Stimulated activated CD4-positive, alpha-beta T cell treated with anti-CD3 and anti-CD28 coated beads, Interleukin-4, amount 100 ng/mL, for 4 hours (primary cell): Measurements from ENCODE around the gene ACSS2.

Experiments
- DNase-seq, 2 experiments: peaks; one replicate each; pipeline ENCODE4 v3.0.0-alpha.2; 2020

Gene ACSS2

DNA sequence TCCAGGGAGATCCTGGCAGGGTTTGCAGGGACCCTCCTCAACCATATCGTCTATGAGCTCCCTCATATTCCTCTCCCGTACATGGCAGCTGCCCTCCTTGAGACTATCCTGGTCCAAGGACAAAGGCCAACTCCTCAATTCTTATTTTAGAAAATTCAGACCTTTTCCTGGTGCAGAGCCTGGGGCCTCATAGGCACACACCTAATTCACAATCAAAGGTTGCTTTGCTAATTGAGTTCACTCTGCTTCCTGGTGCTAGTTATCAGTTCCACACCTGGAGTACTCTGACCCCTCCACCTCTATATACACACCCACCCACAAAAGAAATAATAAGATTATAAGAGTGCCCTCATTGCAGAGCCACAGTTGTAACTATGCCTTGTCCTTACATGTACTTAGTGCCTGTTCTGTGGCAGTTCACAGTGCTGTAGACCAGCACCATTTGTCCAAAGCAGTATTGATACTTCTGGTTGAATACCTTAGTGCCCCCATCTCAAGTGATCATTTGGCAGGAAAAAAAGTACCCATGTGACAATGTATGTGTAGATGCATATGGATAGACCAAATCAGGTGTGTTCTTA lies 40.5 kb downstream of the ACSS2 start:
- no peak for DNase-seq

DNA sequence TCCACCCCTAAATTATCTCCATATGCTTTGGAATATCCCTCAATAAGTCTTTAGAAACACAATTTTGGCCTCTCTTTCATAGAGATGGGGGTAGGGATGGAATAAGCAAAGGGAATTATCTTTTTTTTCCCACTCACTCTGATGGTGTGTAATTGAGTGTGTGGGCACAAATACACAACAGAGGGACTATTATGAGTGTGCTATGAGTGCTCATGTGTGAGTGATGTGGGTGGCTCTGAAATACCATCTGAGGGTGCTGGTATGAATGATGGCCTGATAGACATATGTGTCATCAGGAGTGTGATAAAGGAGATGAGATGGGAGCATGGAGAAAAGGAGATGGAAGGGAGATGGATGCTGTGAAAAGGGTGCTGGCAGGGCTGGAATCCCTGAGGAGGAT lies 43.6 kb downstream of the ACSS2 start:
- DNase-seq, result no peak

DNA sequence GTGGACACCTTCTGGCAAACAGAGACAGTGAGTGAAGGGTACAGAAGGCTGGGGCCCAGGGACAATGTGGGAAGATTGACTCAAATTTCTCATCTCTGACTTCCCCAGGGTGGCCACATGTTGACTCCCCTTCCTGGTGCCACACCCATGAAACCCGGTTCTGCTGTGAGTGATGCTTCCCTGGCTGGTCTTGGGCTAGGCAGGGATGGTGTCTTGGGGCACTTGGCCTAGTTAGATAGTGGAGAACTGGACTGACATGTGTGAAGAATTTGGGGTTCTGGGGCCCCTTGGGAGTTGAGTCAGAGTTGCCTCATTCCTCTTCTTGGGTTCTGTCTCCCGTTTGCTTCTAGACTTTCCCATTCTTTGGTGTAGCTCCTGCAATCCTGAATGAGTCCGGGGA lies 45.0 kb downstream of the ACSS2 start:
- no peak for DNase-seq

DNA sequence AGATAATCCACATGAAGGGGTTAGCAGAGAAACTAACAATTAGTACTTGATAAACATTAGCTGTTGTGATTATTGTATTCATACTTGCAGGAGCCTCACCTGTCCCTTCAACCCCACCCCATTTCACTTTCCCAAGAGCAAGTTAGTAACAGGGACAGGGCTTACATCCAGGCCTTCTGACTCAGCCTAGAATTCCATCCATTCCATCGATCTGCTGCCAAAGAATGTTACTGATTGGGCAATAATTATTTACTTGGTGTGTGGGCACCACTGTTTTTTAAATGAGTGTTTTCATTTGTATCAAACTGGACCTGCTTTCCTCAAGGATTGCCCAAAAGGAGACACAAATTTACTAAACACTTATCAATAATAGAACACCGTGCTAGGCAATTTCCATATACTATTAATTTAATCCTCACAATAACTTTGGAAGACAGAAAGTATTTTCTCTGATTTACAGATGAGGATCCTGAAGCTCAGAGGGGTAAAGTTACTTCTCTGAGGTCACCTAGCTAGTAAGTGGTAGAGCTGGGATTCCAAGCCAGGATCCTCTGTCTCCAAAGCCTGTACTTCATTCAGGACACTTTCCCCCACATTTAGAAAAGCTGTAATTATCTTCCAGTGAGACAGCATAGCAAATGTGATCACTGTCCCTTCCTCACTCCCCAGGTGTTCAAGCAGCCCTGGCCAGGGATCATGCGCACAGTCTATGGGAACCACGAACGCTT lies 46.4 kb downstream of the ACSS2 start:
- no peak for DNase-seq

DNA sequence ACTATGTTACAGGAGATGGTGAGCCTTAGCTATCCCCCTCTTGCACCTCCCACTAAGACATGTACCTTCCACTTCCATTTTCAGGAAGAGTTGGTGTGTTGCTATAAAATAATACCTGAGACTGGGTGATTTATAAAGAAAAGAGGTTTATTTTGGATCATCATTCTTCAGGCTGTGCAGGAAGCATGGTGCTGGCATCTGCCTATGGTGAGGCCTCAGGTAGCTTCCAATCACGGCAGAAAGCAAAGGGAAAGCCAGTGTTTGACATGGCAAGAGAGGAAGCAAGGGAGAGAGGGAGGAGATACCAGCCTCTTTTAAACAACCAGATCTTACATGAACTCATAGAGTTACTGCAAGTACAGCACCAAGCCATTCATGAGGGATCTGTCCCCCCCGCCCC lies 47.0 kb downstream of the ACSS2 start:
- no peak for DNase-seq

DNA sequence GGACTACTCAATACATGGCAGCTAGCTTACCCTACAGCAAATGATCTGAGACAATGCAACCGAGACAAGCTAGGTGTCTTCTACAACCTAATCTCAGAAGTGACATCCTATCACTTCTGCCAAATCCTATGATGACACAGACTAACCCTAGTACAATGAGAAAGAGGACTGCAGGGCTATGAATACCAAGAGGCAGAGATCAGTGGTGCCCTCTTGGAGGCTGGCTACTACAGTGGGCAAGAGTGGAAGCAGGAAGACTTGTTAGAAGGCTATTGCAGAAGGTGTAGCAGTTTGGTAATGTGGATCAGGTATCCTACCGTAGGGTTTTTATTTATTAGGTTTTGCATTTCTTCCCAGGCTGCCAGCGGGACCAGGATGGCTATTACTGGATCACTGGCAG lies 48.9 kb downstream of the ACSS2 start:
- no peak for DNase-seq

DNA sequence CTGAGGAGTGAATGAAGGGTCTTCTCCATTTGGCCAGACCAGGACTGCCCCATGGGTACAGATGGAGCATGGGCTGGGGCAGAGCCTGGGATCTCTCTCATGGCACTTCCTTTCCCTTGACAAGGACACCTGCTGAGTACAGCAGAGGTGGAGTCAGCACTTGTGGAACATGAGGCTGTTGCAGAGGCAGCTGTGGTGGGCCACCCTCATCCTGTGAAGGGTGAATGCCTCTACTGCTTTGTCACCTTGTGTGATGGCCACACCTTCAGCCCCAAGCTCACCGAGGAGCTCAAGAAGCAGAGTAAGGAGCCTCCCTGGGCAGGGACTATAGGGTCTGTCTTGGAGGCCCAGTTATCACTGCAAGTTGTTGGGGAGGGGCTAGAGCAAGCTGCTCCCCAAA lies 49.6 kb downstream of the ACSS2 start:
- DNase-seq, result no peak

DNA sequence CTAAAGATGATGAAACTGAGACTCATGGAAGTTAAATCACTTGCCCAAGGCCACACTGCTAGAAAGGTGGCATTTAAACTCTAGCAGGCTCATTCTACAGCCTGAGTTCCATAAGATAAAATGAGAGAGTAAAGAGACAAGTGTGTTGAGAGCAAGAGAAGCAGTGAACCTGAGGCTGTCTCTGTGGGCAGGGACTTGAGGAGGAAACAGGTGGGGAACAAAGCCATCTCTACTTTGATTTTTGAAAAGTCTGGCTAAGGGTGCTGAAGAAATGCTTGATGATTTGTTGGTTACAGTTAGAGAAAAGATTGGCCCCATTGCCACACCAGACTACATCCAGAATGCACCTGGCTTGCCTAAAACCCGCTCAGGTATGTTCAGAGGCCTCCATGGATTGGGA lies 50.2 kb downstream of the ACSS2 start:
- DNase-seq, result no peak

DNA sequence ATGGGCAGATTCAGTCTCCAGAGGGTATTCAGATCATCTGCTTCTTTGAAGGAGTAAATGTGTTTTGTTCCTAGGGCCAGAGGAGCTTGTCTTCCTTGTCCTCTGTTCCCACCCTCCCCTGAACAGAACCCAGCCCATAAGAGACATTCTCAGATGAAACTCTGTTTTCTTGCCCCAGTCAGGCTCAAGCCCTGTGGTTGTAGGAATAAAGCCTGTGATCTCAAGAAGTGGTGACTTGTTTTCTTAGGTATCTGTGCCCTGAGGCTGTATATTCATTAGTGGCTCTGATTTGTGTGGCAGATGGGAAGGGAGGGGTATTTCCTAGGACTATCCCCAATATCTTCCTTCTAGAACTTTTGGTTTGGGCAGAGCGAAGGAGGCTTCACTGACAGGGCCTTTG lies 51.3 kb downstream of the ACSS2 start:
- DNase-seq, result no peak

DNA sequence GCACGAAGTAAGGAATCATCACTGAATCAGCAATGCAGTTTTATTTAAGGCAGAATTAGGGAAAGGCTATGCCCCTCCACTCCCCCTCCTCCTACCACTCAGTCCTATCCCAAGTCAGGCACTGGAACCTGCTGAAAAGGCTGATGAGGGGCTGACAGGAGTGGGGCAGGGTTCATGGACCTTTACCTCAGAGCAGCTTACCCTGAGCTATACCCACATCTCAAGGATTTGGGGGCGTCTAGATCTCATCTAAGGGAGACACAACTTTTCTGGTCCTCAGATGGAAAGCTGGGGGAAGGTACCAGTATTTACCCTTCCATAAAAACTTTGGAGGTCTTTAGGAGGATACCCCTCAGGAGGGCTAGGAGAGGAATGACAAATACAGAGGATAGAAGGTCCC lies 52.0 kb downstream of the ACSS2 start:
- no peak for DNase-seq

DNA sequence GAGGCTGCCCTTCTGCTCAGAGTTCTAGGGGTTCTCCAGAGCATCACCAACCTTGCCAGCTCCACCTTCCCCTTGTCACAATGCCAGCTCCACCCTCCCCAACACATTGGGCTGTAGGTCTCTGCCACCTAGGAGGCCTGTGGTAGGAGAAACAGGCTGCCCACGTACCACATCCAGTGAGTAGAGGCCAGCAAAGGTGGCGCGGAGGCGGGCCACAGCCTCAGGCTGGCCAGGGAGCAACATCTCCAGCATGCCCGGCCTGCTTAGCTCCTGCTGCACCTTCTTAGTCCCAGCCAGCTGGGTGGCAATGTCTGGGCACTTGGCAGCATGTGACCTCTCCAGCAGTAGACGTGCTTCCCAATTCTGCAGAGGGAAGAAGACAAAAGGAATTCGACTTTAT lies 55.4 kb downstream of the ACSS2 start:
- DNase-seq, result no peak

DNA sequence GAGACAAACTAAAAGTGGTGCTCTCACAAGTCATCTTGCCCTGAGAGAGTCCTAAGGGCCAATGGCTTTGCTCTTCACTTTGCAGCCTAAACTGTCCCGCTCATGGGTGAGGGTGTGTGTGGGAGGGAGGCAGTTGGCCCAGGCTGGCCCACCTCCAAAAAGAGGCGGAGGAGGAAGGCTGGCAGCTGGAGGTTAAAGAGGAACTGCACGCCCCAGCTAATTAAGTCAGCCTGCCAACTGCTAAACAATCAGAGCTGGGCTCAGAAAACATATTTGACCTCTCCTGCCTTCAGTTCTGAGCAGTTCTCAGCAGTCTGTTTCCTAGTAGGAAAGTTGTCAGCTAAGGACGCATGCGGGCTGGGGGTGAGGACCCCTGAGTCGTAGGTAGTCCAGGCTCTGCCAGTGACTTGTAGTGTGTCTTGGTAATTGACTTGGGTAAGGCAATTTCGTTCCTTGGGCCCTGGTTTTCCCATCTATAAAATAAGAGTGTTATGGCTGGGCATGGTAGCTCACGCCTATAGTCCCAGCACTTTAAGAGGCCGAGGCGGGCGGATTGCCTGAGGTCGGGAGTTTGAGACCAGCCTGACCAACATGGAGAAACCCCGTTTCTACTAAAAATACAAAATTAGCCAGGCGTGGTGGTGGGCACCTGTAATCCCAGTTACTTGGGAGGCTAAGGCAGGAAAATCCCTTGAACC lies 62.2 kb downstream of the ACSS2 start:
- DNase-seq, result no peak

DNA sequence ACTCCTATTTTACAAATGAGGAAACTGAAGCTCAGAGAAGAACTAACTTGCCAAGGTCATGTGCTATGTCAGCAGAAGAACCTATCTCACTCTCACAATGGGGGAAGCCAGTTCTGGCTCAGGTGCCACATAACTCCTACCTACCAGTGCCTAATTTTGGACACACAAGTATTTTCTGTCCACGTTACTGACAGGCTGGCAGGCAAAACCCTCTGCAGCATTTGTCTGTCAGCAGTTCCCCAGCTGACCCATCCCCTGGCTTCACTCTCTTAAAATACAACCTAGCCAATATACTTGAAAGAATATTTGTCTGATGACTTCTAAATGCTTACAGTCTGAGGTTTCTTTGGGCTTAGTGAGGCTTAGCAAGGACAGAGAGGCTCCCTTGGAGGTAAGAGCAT lies 63.7 kb downstream of the ACSS2 start:
- DNase-seq, result no peak

DNA sequence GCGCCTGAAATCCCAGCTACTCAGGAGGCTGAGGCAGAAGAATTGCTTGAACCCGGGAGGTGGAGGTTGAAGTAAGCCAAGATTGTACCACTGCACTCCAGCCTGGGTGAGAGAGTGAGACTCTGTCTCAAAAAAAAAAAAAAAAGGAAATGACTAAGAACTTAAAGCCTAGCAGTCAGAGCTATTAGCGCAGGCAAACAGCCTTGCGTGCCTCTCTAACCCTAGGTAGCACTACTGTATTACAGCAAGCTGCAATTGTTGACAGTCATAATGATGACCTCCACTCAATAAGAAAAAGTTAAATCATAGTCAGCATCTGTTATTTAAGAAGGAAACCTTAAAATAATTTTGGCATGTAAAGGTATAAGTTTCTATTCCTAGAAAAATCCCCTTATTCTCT lies 64.8 kb downstream of the ACSS2 start:
- no peak for DNase-seq

DNA sequence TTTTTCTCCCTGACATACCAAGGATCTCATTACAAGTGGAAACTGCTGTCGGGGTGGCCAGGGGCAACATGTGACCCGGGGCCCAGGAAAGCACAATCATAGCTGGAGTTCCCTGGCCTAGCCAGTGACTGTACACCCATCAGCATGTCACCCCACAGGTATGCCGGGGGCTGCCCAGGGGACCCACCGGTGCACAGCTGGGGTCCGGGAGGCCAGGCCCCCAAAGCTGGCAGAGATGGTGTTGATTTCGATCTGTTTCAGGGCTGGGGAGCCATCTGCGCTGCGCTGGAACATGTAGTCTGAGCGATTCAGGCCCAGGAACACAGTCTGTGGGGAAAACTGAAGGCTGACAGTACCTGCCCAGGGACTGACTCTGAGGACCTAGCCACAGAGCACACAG lies 65.9 kb downstream of the ACSS2 start:
- DNase-seq, result no peak

DNA sequence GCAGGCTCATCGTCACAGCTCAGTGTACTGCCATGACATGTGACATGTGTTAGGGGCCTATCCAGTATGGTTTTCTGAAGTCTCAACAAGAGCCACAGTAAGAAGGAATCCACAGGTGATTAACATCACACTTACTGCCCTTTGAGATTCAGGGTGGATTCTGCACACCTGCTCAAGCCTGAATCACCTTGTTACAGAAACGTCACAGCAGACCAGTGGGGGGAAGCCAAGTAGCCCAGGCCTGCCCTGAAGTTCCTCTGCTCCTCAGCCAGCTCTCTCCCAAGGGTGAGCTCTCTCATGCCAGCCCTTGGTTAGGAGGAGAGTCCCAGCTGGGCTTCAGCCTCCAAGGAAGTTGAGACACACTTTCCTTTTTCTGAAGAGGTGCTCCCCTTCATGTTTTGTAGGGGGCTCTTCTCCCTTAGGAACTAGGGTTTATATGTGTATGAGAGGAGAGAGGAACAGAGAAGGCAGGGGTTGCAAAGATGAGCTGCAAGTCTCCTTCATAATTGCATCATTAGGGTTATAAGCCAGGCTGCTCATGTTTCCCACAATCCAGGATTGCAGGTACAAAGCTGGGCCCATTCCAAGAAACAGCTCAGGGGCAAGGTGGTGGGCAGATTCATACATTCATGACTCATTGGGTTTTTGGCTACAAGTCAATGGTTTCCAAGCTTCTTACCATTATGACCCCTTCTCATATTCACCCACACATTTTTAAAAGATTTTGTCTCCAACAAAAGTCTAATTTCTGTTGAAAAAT lies 67.6 kb downstream of the ACSS2 start:
- DNase-seq, result no peak

DNA sequence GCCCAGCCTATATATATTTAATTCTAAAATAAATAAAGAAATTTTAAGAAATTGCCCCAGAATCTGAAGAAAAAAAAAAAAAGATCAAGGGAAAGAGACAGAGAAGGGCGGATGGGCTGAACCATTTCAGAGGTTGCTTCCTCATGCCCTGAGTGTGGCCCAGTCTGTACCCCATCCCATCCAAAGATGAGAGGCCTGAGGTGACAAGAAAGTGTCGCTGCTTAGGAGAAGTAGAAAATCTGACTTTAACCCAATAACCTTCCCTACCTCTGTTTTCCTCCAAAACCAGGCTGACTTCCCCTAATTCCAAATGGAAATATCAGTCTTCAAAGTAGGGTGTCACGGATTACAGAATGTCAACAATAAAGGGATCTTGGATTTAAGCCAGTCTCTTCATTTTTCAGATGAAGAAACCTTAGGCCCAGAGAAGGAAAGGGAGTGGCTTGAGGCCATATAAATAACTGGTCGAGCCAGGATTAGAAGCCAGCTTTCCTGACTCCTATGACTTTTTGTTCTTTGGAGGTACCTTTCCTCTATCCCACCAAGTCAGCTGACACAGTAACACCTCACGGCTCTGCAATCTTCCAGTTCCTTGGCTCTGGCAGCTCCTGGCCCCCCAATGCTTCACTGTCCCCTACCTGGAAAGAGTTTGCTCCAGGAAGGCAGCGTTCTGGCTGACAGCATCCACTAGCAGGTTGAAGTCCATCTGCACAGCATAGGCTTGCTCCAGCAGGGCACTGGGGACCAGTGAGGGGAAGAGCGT lies 69.1 kb downstream of the ACSS2 start:
- no peak for DNase-seq

DNA sequence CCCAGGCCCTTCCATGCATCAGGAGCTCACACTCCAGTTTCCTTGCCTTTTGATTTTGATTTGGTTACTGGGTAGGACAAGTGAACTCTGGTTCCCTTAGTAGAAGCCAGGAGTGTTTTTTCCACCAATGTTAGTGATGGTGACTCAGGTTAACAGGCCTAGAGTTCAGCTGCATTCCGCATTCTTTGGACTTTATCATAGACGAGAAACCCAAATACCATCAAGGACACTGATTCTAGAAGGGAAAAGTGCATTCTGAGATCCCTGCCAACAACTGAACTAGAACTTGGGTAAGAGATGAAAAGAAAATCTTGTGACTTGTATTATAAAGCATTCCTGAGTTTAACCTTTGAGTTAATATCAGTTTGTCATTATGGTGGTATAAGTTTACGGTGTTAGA lies 70.2 kb downstream of the ACSS2 start:
- no peak for DNase-seq

DNA sequence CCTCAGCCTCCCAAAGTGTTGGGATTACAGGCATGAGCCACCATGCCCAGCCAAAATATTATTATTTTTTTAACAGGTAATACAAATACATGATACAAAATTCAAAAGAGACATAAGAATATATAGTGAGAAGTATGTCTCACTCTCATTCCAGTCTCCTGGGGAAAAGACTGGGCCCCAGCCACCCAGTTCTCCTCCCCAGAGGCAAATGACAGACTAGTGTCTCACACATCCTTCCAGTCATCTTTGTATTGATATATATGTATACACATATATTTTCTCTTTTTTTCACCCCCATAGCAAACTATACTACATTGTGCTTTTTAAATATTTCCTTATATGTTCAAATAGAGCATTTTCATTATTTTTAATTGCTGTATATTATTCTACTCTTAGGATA lies 70.9 kb downstream of the ACSS2 start:
- DNase-seq, result no peak

DNA sequence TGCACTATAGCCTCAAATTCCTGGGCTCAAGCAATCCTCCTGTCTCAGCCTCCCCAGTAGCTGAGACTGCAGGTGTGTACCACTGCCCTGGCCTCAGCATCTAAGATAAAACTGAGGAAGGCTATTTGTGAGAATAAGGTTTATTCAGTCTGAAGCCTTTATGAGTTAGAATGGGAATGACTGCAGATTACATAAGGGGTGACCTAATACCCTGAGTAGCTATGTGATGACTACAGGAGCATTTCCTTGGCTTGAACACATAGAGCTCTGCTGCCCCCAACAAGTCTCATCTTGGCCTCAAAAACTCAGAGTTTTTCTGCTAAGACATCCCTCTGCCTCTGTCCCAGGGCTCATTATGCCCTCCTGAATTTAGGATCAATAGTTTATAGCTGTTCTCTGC lies 71.6 kb downstream of the ACSS2 start:
- DNase-seq, result no peak

DNA sequence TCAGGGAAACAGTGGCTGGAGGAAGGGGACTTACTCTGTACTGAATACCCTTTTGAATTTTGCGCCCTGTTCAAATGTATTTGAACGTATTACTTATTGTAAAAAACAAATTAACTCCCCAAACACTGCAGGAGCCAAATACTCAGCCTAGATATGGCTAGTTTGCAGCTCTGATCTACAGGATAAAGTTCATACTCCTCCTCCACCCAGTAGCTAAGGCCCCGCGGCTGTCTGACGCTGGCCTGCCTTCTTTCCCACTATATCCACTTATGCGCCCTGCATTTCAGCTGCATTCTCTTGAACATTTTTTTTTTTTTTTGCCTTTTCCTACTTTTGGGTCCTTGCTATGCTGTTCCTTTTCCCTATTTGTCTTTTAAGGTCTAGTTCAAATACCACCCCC lies 72.7 kb downstream of the ACSS2 start:
- DNase-seq, result no peak

DNA sequence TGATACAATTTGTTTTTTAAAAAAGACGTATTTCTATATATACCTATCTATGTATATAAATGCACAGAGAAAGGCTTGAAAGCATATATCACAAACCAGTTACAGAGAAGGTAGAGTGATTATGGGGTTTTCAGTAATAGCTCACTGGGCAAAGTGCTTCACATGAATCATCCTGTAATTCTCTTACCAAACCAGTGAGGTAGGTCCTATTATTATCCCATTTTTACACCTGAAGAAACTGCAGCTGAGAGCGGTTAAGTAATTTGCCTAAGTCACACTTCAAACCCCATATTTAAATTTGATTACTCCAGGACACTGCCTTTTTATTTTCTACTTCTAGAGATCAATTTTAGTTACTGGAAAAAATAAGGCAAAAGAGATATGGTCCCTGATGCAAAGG lies 74.8 kb downstream of the ACSS2 start:
- no peak for DNase-seq

DNA sequence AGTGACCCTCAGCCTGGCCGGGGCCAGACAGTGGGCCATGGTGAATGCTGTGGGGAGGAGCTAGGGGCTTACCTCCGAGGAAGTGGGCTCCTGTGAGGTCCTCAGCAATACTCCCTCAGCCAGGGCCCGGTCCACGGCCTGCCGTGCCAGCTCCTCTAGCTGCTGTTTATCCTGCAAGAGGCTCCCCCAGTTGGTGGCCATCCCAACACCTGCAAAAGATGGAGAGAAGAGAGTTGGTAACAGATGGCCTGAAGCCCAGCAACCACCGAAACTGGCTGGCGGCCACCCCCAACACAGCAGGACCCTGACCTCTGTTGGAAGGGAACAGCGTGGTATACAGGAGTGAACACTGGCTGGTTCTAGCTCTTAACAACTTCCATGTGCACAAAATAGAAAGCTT lies 75.2 kb downstream of the ACSS2 start:
- no peak for DNase-seq
